ENCODE results near the gene TUBGCP3. TPM values are rescaled to one million over a fixed set of nuclear protein-coding genes. Genes with fewer than 3 reads are reported as not detected.

TUBGCP3 gene
- total and polyA plus RNA-seq, 4 donors: 6.7 to 31.0 (median 17.3) TPM

- H3K27me3 ChIP-seq (ENCODE audit: control insufficient read depth in 4 of 4, insufficient read depth in 4 of 4, low read length in 3 of 4): no peaks in the 10 kb centered on the region
- no peaks in the 10 kb centered on the region for H3K36me3 ChIP-seq (ENCODE audit: control insufficient read depth in 4 of 4, insufficient read depth in 3 of 4, low read depth in 1 of 4, low read length in 3 of 4)
- no peaks in the 10 kb centered on the region for H3K9me3 ChIP-seq (ENCODE audit: control insufficient read depth in 4 of 4, low read length in 3 of 4)
- no peak overlapping the region for H3K27ac ChIP-seq (ENCODE audit: low read depth in 1 of 2, low read length in 2 of 2)
- 84% methylated on average over 24 of the region's 24 CpGs for WGBS
- H3K4me1 ChIP-seq (ENCODE audit: control insufficient read depth in 4 of 4, insufficient read depth in 4 of 4, low read length in 3 of 4): peaks cover 0 to 8% (median 6%) of the 10 kb centered on the region in 4 donors
- TF ChIP-seq REST (IDR thresholded peaks at IDR 0.05): no peak
- TF ChIP-seq TAF1 (conservative IDR thresholded peaks at IDR 0.05): no peak
- no peak for TF ChIP-seq FOXA2 (IDR thresholded peaks at IDR 0.05)
- TF ChIP-seq ZBTB33 (IDR thresholded peaks at IDR 0.05): no peak
- TF ChIP-seq HNF4A (conservative IDR thresholded peaks at IDR 0.05): no peak
- H3K9ac ChIP-seq (ENCODE audit: low read depth in 1 of 2, low read length in 2 of 2): no peak overlapping the region
- no peak overlapping the region for H3K4me3 ChIP-seq (ENCODE audit: low read depth in 1 of 3, low read length in 3 of 3)
- no peak for DNase-seq (ENCODE audit: low spot score)
Measured at GRCh38 chr13:112619730-112620631, 32.0 kb upstream of the TUBGCP3 start.

GRCh38 chr13:112618501-112618900, 30.5 kb upstream of the TUBGCP3 start:
- H3K4me3 ChIP-seq (ENCODE audit: low read depth in 1 of 3, low read length in 3 of 3): no peak overlapping the region
- TF ChIP-seq SP1 (IDR thresholded peaks at IDR 0.05) (no peak), CTCF (IDR thresholded peaks at IDR 0.05; ENCODE audit: low read depth, low read length, missing input control) (no peak), ZBTB33 (IDR thresholded peaks at IDR 0.05) (no peak), HNF4G (IDR thresholded peaks at IDR 0.05) (no peak), RAD21 (IDR thresholded peaks at IDR 0.05) (no peak), EGR1 (IDR thresholded peaks at IDR 0.05; ENCODE audit: low read depth in 2 of 2) (no peak), FOXA2 (IDR thresholded peaks at IDR 0.05) (no peak), REST (IDR thresholded peaks at IDR 0.05) (no peak), HNF4A (conservative IDR thresholded peaks at IDR 0.05) (no peak)
- no peak overlapping the region for H3K27ac ChIP-seq (ENCODE audit: low read depth in 1 of 2, low read length in 2 of 2)
- H3K27me3 ChIP-seq (ENCODE audit: control insufficient read depth in 4 of 4, insufficient read depth in 4 of 4, low read length in 3 of 4): no peaks in the 10 kb centered on the region
- no peaks in the 10 kb centered on the region for H3K9me3 ChIP-seq (ENCODE audit: control insufficient read depth in 4 of 4, low read length in 3 of 4)
- H3K36me3 ChIP-seq (ENCODE audit: control insufficient read depth in 4 of 4, insufficient read depth in 3 of 4, low read depth in 1 of 4, low read length in 3 of 4): no peaks in the 10 kb centered on the region
- DNase-seq (ENCODE audit: low spot score): no peak
- 93% methylated on average over 12 of the region's 12 CpGs for WGBS
- no peaks in the 10 kb centered on the region for H3K4me1 ChIP-seq (ENCODE audit: control insufficient read depth in 4 of 4, insufficient read depth in 4 of 4, low read length in 3 of 4)
- no peak overlapping the region for H3K9ac ChIP-seq (ENCODE audit: low read depth in 1 of 2, low read length in 2 of 2)
